H1 (cell line): ENCODE results near the gene LDB1. TPM values are rescaled to one million over a fixed set of nuclear protein-coding genes. Genes with fewer than 3 reads are reported as not detected.

Source experiments
- ATF3 ChIP-seq: IDR thresholded peaks from 2 replicates; pipeline ENCODE4 v1.6.1; 2011; ENCODE audit warnings: low read depth, mild to moderate bottlenecking, low read length; ENCODE audit not compliant: insufficient read depth
- BRCA1 ChIP-seq: IDR thresholded peaks from 2 replicates; pipeline ENCODE4 v1.6.1; 2012; ENCODE audit warnings: low read depth, low read length, improper control_type of control experiment
- CBX8 ChIP-seq: fragments of 300-800, 300-1000 bp; sonication (generic); IDR thresholded peaks from 2 replicates; pipeline ENCODE4 v1.7.1; 2016; ENCODE audit warnings: low read depth, low read length, borderline replicate concordance
- CEBPB ChIP-seq: IDR thresholded peaks from 2 replicates; pipeline ENCODE4 v1.6.1; 2012; ENCODE audit warnings: low read depth, low read length
- EP300 ChIP-seq, 2 experiments: IDR thresholded peaks; 1 replicate in 1 of 2; 2 replicates in 1 of 2; pipeline ENCODE4 v1.6.1; 2011 to 2012; ENCODE audit warnings: low read depth in 2 of 2, low read length in 2 of 2, mild to moderate bottlenecking in 2 of 2, borderline replicate concordance in 1 of 2, inconsistent platforms in 1 of 2, moderate library complexity in 1 of 2
- EZH2 ChIP-seq: fragments of 200-600 bp; sonication (generic); IDR thresholded peaks from 2 replicates; pipeline ENCODE4 v1.7.1; 2012; ENCODE audit warnings: low read depth, mild to moderate bottlenecking, moderate library complexity, low read length, inconsistent platforms; ENCODE audit not compliant: severe bottlenecking
- MAFK ChIP-seq: IDR thresholded peaks from 2 replicates; pipeline ENCODE4 v1.6.1; 2012; ENCODE audit warnings: low read depth, mild to moderate bottlenecking, improper control_type of control experiment, low read length
- PHF8 ChIP-seq: fragments of 200-600 bp; sonication (generic); conservative IDR thresholded peaks from 2 replicates; pipeline ENCODE4 v1.7.1; 2012; ENCODE audit warnings: low read depth, mild to moderate bottlenecking, inconsistent platforms, low read length, moderate library complexity
- RBBP5 ChIP-seq: IDR thresholded peaks from 2 replicates; pipeline ENCODE4 v1.7.1; 2012; ENCODE audit warnings: low read depth, mild to moderate bottlenecking, inconsistent platforms, low read length, moderate library complexity, borderline replicate concordance
- RNF2 ChIP-seq: fragments of 200-900, 300-1000 bp; sonication (generic); IDR thresholded peaks from 2 replicates; pipeline ENCODE4 v1.7.1; 2016; ENCODE audit warnings: borderline replicate concordance, low read depth, mild to moderate bottlenecking, antibody characterized with exemption, low read length; ENCODE audit not compliant: poor library complexity, severe bottlenecking; ENCODE audit errors: missing control alignments
- SAP30 ChIP-seq: fragments of 300-600 bp; sonication (generic); IDR thresholded peaks from 2 replicates; pipeline ENCODE4 v1.7.1; 2012; ENCODE audit warnings: low read length, moderate library complexity, mild to moderate bottlenecking, inconsistent platforms; ENCODE audit not compliant: insufficient read depth, insufficient replicate concordance
- SIN3A ChIP-seq, 2 experiments: IDR thresholded peaks in 1 of 2; conservative IDR thresholded peaks in 1 of 2; 2 replicates each; pipeline ENCODE4 v1.6.1; 2011 to 2012; ENCODE audit warnings: low read length in 2 of 2, improper control_type of control experiment in 1 of 2, low read depth in 1 of 2, mild to moderate bottlenecking in 1 of 2
- SP1 ChIP-seq: IDR thresholded peaks from 2 replicates; pipeline ENCODE4 v1.6.1; 2011; ENCODE audit warnings: low read depth, low read length
- TEAD4 ChIP-seq: IDR thresholded peaks from 2 replicates; pipeline ENCODE4 v1.6.1; 2012; ENCODE audit warnings: low read depth, low read length, inconsistent platforms, mixed read lengths
- YY1 ChIP-seq: IDR thresholded peaks from 2 replicates; pipeline ENCODE4 v1.6.1; 2011; ENCODE audit warnings: low read depth, mild to moderate bottlenecking, low read length
- ZNF274 ChIP-seq: IDR thresholded peaks from 2 replicates; pipeline ENCODE4 v1.7.0; 2012; ENCODE audit warnings: low read length, borderline replicate concordance; ENCODE audit errors: extremely low read depth
- polyA plus RNA-seq, 7 experiments: library from polyadenylated mRNA; depleted of rRNA in 3 of 7; stranded (reverse) in 5 of 7; unstranded in 2 of 7; fragments of >200 nt in 5 of 7; fragments of 200-250 nt in 2 of 7; gene quantifications; 1 replicate in 5 of 7; 2 replicates in 1 of 7; 4 replicates in 1 of 7; pipeline versions ENCODE4 v1.2.1 to v1.2.3, GENCODE V29; 2011 to 2013; ENCODE audit warnings: missing spikeins in 2 of 7, mixed read lengths in 2 of 7
- total RNA-seq: library from RNA; stranded (reverse); fragmentation: NEBNext Ultra II Directional; extraction: Animal tissue kit (Norgen Biotek cat#: 25700); gene quantifications from 2 replicates; pipeline ENCODE4 v1.2.1, GENCODE V29; 2021
- TF ChIP-seq, protein P1 (sequence below): IDR thresholded peaks from 2 replicates; pipeline ENCODE4 v1.6.1; 2012; ENCODE audit warnings: inconsistent platforms
- TF ChIP-seq, protein P2 (sequence below), 3 experiments: IDR thresholded peaks; 1 replicate in 2 of 3; 2 replicates in 1 of 3; pipeline versions ENCODE4 v1.5.1 to v1.6.1; 2011; ENCODE audit warnings: low read length in 3 of 3, mild to moderate bottlenecking in 3 of 3, inconsistent platforms in 2 of 3, low read depth in 1 of 3, moderate library complexity in 1 of 3; ENCODE audit not compliant: insufficient read depth in 1 of 3; ENCODE audit errors: control extremely low read depth in 1 of 3

Gene LDB1
- total and polyA plus RNA-seq, 2 of the 8 experiments (the other 6 are each of a cell fraction or from before 2014, with no cell fraction given): 88.4 to 138 TPM

- TF ChIP-seq ZNF274 (no peak), SIN3A (conservative IDR thresholded peaks at IDR 0.05 in 1 of 2, IDR thresholded peaks at IDR 0.05 in 1 of 2; ENCODE audit: low read depth in 1 of 2, low read length in 2 of 2) (peak; percentile 45 to 92; a peak in 2 of 4 replicates), BRCA1 (no peak), RBBP5 (peak; percentile 58; the same call in 1 of the 2 replicates), SAP30 (peak; percentile 1), MAFK (no peak), CEBPB (no peak), YY1 (peak; percentile 98), TEAD4 (0 out of 2 replicates have a peak, but pooled peaks have one; percentile 2), ATF3 (peak; percentile 13; the same call in 1 of the 2 replicates), EP300 (IDR thresholded peaks at IDR 0.05; ENCODE audit: borderline replicate concordance in 1 of 2, low read depth in 2 of 2, low read length in 2 of 2) (no peak), PHF8 (peak; percentile 98), SP1 (peak; percentile 24; the same call in 1 of the 2 replicates), CBX8 (no peak), EZH2 (no peak), RNF2 (no peak)
- TF ChIP-seq, protein P1, sequence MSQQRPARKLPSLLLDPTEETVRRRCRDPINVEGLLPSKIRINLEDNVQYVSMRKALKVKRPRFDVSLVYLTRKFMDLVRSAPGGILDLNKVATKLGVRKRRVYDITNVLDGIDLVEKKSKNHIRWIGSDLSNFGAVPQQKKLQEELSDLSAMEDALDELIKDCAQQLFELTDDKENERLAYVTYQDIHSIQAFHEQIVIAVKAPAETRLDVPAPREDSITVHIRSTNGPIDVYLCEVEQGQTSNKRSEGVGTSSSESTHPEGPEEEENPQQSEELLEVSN: peak; percentile 23; the same call in 1 of the 2 replicates
- TF ChIP-seq, protein P2, sequence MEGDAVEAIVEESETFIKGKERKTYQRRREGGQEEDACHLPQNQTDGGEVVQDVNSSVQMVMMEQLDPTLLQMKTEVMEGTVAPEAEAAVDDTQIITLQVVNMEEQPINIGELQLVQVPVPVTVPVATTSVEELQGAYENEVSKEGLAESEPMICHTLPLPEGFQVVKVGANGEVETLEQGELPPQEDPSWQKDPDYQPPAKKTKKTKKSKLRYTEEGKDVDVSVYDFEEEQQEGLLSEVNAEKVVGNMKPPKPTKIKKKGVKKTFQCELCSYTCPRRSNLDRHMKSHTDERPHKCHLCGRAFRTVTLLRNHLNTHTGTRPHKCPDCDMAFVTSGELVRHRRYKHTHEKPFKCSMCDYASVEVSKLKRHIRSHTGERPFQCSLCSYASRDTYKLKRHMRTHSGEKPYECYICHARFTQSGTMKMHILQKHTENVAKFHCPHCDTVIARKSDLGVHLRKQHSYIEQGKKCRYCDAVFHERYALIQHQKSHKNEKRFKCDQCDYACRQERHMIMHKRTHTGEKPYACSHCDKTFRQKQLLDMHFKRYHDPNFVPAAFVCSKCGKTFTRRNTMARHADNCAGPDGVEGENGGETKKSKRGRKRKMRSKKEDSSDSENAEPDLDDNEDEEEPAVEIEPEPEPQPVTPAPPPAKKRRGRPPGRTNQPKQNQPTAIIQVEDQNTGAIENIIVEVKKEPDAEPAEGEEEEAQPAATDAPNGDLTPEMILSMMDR (IDR thresholded peaks at IDR 0.05; ENCODE audit: control extremely low read depth in 1 of 3, insufficient read depth in 1 of 3, low read depth in 1 of 3, low read length in 3 of 3): peak; percentile 72 to 84 (median 76)
Observed at GRCh38 chr10:102132563-102133372, 12.6 kb upstream of the LDB1 start, which contains the start of gene PPRC1 (continued).
